Activated CD8-positive, alpha-beta memory T cell treated with anti-CD3 and anti-CD28 coated beads for 1 hour (primary cell): ENCODE results near the gene TRIM46.
"Not testable (repeated sequence)": the region's sequence is repeated elsewhere in the genome, so short reads cannot be mapped to it uniquely, and the experiment has no call there.

Experiments
- DNase-seq, 2 donors: peaks; one replicate each; pipeline ENCODE4 v3.0.0-alpha.2; 2020; ENCODE audit warnings: low read depth in 1 of 2; ENCODE audit errors: extremely low read depth in 1 of 2

The TRIM46 gene

DNA sequence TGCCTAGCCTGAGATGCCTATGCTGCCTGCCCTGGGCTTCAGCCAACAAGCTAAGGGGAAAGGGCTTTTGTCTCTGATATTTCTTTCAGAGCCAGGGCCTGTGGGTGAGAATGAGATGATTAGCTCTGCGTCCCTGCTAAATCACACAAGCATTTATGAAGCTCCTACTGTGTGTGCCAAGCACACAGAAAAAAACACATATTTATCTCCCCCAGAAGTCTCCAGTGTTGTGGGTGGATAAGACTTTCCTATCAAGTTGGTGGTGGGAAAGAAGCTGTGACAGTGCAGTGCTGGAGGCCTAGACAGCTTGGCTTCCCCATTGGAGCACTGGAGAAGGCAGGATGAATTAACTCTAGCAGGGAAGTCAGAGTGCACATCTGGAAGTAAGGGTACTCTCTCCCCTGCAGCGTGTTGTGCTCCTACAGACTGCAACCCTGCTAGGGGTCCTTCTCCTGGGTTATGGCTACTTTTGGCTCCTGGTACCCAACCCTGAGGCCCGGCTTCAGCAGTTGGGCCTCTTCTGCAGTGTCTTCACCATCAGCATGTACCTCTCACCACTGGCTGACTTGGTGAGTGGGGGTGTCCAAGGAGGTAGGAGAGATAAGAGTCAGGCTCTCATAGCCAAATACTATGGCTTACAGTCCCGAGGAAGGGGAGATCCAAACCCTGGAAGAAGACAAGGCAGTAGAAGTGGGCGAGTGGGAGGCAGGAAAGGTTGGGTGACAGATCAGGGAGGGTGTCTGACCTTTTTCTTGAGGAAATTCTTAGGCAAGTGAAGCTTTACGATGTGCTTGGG lies 36.3 kb upstream of the TRIM46 start:
- no peak for DNase-seq

DNA sequence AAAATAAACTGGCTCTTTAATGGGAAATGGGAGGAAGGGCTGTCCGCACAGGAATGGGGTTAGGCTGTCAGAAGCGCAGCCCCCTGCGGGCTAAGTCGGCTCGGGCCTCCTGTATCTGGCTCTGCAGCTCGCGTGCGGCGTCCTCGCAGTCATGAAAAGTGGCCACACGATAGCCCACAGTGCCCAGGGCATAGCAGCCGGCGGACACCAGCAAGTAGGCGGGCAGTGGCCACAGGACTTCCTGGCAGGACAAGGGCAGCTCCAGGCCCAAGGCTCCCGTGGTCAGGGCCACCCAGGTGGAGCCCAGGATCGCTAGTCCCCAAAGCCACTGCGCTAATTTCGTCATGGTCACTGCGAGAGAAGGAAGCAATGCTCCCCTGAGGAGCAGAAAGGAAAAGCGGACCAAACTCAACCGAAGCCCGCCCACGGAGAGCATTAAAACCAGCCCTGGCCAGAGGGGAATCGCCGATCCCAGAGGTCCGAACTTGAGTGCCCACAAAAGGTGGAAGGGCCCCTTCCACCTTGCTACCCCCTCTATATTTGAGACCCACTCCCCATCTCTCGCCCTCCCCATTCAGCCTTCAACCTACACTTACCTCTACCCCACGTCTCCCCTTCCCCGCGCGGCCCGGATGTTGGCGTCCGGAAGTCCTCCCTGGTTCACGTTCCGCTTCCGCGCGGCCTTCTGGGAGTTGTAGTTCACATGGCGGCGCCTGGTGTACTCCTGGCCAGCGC lies 33.6 kb upstream of the TRIM46 start, which contains the start of gene DPM3:
DPM3 (minus strand) TSS at position 637 of the 735 bp plus-strand sequence; CDS start at position 346, 291 bp downstream.
- DNase-seq: peak; percentile 74 to 83

DNA sequence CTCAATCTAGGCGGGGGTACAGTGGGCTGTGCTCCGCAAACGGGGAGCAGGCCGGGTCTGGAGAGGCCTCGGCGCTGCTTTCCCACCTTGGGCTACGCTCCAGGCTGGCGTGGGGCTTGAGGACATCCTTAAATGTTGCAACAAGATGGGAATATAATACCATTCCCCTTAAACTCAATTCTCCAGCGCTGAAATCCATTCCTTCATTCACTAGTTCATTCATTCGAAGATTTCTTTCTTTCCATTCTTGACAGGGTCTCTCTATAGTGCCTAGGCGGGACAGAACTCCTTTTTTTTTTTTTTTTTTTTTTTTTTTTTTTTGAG lies 33.1 kb upstream of the TRIM46 start:
- no peak for DNase-seq

DNA sequence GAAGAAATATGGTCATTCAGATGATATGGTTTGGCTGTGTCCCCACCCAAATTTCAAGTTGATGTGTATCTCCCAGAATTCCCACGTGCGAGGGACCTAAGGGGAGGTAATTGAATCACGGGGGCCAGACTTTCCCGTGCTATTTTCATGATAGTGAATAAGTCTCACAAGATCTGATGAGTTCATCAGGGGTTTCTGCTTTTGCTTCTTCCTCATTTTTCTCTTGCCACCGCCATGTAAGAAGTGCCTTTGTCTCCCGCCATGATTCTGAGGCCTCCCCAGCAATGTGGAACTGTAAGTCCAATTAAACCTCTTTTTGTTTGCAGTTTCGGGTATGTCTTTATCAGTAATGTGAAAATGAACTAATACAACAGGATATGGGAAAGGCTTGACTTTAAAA lies 31.9 kb upstream of the TRIM46 start:
- no peak for DNase-seq

DNA sequence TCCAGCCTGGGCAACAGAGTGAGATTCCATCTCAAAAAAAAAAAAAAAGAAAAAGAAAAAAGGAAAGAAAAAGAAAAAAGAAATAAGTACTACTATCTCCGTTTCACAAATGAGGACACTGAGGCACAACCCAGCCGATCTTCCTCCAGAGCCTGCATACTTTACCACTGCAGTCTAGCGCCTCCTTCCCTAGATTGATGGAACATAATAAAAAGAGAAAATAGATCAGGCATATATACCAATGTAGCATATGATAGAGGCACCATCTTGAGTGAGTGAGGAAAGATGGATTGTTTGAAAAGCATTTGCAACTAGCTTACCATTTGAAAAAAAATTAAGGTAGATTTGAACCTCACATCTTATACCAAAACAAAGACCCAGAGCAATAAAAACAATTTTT lies 28.2 kb upstream of the TRIM46 start:
- DNase-seq: no peak

DNA sequence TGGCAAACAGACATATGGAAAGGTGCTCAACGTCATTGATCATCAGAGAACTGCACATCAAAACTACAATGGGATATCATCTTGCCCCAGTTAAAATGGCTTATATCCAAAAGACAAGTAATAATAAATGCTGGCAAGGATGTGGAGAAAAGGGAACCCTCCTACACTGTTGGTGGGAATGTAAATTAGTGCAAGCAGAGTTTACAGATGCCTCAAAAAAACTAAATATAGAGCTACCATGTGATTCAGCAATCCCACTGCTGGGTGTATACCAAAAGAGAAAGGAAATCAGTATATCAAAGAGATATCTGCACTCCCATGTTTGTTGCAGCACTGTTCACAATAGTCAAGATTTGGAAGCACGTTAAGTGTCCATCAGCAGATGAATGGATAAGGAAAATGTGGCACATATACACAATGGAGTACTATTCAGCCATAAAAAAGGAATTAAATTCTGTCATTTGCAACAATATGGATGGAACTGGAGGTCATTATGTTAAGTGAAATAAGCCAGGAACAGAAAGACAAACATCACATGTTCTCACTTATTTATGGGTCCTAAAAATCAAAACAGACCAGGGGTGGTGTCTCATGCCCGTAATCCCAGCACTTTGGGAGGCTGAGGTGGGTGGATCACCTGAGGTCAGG lies 17.5 kb upstream of the TRIM46 start:
- DNase-seq: not testable (repeated sequence)

DNA sequence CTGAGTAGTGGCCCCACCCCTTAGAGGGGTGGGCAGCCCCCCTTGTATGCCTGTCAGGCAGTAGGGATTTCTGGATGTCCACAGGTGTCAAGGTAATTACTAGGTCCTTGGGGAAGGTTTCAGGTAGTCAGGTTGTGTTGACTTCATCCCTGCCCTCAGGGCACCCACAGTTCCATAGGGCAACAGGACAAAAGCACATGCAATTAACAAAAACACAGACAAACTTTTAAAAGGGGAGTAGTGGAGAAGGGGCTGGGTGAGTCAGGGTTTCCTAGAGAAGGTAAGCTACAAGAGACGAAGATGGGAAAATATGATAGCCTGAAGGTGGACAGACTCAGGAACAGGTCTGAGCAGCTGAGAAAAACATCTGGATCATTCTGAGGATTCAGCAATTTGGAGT lies 14.7 kb upstream of the TRIM46 start:
- DNase-seq: no peak

DNA sequence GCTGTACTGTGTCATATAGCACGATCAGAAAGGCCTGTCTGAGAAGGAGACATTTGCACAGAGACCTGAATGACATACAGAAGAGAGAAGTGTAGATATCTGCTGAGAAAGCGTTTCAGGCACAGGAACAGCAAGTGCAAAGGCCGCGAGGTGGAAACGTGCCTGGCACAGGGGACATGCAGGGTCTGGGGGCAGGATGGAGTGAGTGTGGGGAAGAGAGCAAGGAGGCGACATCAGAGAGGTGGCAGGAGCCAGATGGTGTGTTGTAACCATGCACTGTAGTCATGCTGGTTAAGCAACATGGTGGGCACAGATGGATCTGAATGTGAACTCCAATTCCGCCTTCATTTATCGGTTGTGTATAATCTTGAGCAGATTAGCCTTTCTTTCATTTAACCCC lies 13.5 kb upstream of the TRIM46 start:
- DNase-seq: no peak

DNA sequence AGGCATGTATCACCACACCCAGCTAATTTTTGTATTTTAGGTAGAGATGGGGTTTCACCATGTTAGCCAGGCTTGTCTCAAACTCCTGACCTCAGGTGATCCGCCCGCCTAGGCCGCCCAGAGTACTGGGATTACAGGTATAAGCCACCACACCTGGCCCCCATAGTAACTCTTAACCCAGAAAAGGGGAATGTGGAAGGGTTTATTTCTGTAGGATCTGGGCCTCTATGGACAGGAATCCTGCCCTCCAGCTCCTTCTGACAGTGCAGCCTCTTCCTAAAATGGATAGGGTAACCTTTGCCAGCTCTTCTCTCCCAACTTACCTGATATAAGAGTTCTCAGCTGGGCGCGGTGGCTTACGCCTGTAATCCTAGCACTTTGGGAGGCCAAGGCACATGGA lies 11.0 kb upstream of the TRIM46 start:
- DNase-seq: not testable (repeated sequence)

DNA sequence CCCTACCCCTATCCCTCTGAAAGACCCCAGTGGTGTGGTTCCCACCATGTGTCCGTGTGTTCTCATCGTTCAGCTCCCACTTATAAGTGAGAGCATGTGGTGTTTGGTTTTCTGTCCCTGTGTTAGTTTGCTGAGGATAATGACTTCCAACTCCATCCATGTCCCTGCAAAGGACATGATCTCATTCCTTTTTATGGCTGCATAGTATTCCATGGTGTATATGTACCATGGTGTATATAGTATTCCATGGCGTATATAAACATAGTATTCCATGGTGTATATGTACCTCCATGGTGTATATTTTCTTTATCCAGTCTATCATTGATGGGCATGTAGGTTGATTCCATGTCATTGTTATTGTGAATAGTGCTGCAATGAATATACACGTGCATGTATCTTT lies 9.9 kb upstream of the TRIM46 start:
- not testable (repeated sequence) for DNase-seq

DNA sequence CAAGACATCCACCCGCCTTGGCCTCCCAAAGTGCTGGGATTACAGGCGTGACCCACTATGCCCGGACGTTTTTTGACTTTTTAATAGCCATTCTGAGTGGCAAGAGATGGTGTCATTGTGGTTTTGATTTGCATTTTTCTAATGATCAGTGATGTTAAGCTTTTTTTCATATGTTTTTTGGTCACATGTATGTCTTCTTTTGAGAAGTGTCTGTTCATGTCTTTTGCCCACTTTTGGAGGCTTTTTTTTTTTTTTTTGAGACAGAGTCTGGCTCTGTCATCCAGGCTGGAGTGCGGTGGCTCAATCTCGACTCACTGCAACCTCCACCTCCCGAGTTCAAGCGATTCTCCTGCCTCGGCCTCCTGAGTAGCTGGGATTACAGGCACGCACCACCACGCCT lies 9.0 kb upstream of the TRIM46 start:
- DNase-seq: not testable (repeated sequence)

DNA sequence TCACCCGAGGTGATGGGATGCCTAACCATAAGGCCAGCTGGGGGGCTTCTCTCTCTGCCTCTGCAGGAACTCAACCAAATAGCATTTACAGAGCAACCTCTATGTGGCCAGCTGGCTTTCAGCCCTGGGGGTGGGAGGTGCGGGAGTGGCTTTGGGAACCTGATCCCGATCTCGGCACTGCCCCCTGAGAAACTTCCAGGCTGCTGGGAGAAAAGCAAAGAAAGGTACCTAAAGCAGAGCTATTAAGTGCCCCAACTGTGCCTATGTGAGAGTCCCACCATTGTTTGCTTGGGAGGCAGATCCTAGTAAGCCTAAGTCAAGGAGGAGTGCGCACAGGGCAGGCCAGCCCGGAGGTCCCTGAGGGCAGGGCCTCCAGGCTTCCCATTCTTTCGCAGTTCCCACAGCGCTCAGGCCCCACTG lies 7.6 kb upstream of the TRIM46 start:
- DNase-seq: no peak

DNA sequence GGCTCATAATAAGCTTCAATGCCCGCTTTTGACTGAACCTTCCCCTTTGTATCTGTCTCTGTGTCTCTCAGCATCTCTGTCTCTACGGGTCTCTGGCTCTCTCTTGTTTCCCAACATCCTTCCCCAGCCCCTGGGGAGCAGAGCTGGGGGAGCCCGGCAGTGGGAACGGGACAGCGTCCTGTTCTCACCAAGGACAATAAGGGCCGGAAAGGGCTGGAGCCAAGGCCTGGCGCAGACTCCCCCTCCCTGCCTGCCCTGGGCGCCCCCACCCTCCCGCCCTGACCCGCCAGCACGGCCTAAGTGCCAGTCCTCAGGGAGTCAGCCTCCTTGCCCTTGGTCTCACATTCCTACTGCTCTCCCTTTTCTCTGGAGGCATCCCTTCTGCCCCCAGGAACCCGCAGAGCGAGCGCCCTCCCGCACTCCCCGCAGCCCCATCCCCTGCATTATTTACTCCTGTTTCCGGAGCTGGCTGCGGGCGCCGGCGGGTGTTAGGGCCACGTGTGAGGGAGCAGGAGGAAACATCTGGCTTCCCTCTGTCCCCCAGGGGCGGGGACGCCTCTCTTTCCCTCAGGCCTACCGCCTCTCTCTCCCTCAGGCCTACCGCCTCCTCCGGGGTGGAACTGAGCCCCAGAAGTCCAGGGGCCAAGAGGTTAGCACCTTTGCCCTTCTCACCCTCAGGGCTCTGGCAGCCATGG lies 7.0 kb upstream of the TRIM46 start:
- no peak for DNase-seq

DNA sequence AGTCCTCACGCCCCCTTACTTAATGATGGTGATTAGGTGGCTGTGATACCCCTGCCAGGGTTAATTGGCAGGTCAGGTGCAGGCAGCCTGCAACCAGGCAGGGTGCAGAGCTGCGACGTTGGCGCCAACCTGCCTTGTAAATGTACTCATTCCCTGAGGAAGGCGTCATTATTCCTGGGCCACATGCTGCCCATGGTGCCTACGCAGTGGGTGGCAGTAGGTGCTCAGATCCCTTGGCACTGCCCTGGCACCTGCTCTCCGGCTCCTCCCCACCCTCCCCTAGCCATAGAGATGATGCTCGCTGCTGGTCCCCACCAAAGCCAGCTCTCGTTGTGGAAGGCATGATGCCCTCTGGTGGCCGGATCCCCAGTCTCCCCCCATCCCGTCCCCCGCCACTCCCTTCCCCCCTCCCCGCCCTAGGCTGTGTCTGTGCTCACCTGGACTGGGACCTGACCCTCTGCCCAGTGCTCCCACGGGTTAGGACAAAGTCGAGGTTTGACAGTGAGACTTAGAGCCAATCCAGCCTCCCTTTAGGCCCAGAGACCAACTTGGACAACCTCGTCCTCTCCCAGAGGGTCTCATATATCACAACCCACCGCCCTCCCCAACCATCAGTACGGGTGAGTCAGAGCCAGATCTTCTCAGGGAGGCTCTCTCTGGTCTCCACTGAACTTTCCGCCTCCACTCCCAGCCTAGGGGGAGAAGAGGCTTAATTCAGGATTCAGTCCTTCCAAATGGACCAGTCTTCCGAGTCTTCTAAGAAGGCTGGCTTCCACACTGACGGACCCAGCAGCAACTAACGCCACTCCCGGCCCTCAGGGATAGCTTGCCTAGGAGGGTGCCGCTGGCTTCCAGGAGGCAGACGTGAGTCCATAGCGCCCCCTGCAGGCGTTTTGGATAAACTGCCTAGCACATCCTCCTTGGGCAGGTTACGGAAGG lies 6.2 kb upstream of the TRIM46 start:
- DNase-seq: peak; percentile 64 to 79

DNA sequence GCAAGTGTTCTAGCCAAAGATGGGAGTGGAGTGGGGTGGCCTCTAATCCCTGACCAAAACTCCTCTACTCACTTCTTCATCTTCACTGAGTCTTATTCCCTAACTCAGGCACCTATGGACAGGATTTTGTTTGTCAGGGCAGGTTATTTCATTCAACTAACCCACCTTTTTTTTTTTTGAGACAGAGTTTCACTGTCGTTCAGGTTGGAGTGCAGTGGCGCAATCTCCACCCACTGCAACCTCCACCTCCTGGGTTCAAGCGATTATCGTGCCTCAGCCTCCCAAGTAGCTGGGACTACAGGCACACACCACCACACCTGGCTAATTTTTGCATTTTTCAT lies 5.6 kb upstream of the TRIM46 start:
- not testable (repeated sequence) for DNase-seq

DNA sequence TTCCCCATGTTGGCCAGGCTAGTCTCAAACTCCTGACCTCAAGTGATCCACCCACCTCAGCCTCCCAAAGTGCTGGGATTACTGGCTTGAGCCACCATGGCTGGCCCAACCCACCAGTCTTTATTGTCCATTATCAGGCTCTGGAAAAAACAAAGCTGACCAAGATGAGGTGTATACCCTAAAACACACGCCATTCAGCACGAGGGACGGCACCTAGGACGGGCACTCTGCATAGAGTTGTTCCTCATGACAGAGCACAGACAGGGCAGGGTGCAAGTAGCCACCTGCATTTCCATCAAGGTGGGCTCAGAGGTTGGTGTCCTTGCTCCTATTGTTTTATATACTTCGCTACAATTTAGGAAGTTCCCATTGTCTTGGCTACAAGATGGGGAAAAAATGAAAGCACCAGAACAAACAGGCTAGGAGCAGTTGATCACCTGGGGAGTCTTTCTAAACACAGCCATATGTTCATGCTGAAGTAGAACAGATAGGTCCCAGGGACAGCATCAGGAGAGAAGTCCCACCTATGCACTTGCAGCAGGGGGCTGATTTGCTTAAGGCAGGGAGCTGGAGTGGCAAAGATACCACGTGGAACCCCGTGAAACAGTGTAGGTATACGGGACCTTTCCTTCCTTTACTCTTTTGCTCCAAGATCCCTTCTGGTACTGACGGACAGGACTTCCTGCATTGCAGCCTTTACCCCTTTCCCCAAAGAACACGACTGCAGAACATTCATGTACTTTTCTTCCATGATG lies 5.0 kb upstream of the TRIM46 start:
- no peak for DNase-seq

DNA sequence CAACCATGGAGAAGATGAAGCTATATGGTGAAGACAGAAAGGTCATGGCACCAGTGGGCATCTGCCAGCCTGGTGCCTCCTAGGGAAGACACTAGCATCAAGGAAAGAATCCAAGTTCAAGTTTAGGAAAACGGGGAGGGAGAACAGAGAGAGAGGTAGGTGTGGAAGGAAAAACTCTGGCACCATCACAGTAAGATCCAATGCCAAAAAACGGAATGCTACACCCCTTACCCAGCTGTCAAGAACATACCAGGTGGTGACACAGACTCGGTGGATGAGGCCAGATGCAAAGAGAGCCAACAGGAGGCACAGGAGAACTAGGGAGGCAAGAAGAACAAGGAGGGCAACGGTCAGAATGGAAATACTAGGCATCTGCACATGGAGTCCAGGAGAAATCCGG lies 4.1 kb upstream of the TRIM46 start:
- no peak for DNase-seq

DNA sequence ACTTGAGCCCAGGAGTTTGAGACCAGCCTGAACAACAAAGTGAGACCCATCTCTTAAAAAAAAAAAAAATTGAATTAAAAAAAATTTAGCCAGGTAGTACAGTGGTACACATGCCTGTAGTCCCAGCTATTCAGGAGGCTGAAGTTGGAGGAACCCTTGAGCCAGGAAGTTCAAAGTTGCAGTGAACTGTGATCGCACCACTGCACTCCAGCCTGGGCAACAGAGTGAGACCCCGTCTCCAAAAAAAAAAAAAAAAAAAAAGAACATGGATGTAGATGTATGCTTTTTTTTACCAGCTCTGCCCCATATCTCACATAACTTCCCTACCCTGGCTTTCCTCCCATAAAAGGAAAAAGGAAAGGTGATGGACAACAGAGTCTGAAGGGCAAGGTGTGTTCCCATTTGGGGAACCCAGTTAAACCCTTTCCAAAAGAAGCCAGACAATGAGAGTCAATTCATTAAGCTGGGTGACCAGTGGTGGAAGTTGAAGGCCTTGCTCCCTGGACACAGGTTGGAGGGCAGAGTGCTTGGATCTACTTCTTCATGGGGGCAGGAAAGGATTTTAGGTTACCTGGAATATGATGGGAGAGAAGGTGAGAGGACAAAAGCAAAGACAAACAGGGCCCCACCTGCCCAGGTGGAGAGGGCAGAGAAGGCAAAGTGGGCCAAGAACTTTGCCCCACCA lies 3.4 kb upstream of the TRIM46 start:
- DNase-seq: no peak

DNA sequence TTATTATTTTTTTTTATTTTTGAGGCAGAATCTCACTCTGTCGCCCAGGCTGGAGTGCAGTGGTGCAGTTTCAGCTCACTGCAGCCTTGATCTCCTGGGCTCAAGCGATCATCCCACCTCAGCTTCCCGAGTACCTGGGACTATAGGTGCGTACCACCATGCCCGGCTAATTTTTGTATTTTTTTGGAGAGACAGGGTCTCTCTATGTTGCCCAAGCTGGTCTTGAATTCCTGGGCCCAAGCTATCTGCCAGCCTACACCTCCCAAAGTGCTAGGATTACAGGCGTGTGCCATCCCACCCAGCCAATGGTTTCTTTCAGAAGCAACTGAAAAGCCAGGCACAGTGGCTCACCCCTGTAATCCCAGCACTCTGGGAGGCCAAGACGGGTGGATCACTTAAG lies 2.8 kb upstream of the TRIM46 start:
- DNase-seq: no peak
